WERI-Rb-1 (cell line): ENCODE measurements around the gene CALCOCO2.

ENCODE experiments used
- DNase-seq: peaks from one replicate; pipeline ENCODE4 v3.0.0-alpha.2; 2020
- H3K27ac ChIP-seq: fragments of 250-450 bp; sonication (Bioruptor Pico); 2 replicates; pipeline ENCODE4 v1.5.1; 2020; ENCODE audit warnings: mild to moderate bottlenecking, moderate library complexity
- H3K27me3 ChIP-seq: fragments of 250-450 bp; sonication (Bioruptor Pico); 2 replicates; pipeline ENCODE4 v1.5.1; 2021; ENCODE audit warnings: mild to moderate bottlenecking, low read depth, moderate library complexity; ENCODE audit not compliant: insufficient read depth, severe bottlenecking
- H3K36me3 ChIP-seq: fragments of 250-450 bp; sonication (Bioruptor Pico); 2 replicates; pipeline ENCODE4 v1.5.1; 2020; ENCODE audit warnings: mild to moderate bottlenecking, moderate library complexity
- H3K4me3 ChIP-seq: 2 replicates; pipeline ENCODE4 v1.5.1; 2011; ENCODE audit warnings: low read depth, mild to moderate bottlenecking, control low read depth, low read length
- H3K9me3 ChIP-seq: fragments of 250-450 bp; sonication (Bioruptor Pico); 2 replicates; pipeline ENCODE4 v1.5.1; 2021; ENCODE audit warnings: mild to moderate bottlenecking, moderate library complexity; ENCODE audit not compliant: severe bottlenecking
- TF ChIP-seq, protein P1 (sequence below): IDR thresholded peaks from 2 replicates; pipeline ENCODE4 v1.5.1; 2011; ENCODE audit warnings: low read depth, mild to moderate bottlenecking, control low read depth, inconsistent platforms, low read length

Gene CALCOCO2

DNA sequence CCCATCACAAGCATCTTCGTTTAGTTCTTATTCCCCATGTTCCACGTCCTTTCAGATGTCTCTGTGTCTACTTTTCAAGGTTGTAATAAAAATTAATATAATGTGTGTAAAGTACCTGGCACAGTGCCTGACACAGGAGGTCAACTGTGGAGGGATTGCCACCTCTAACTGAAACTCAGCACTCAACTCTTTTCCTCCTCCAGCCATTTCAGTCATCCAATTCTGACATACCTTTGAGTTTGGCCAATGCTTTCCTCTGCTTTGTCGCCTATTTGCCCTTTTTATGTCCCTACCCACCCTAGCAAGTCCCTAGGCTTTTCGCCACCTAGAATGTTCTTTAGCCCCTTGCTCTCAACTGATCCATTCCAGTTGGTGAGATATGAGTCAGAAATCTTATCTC is 78.9 kb downstream of the CALCOCO2 start:
- H3K4me3 ChIP-seq = no peak overlapping the region
- TF ChIP-seq, protein P1, sequence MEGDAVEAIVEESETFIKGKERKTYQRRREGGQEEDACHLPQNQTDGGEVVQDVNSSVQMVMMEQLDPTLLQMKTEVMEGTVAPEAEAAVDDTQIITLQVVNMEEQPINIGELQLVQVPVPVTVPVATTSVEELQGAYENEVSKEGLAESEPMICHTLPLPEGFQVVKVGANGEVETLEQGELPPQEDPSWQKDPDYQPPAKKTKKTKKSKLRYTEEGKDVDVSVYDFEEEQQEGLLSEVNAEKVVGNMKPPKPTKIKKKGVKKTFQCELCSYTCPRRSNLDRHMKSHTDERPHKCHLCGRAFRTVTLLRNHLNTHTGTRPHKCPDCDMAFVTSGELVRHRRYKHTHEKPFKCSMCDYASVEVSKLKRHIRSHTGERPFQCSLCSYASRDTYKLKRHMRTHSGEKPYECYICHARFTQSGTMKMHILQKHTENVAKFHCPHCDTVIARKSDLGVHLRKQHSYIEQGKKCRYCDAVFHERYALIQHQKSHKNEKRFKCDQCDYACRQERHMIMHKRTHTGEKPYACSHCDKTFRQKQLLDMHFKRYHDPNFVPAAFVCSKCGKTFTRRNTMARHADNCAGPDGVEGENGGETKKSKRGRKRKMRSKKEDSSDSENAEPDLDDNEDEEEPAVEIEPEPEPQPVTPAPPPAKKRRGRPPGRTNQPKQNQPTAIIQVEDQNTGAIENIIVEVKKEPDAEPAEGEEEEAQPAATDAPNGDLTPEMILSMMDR = no peak
- H3K27ac ChIP-seq = no peak overlapping the region
- peaks cover 51% of the 10 kb centered on the region for H3K36me3 ChIP-seq
- no peak for DNase-seq
- no peaks in the 10 kb centered on the region for H3K9me3 ChIP-seq
- H3K27me3 ChIP-seq = no peaks in the 10 kb centered on the region

DNA sequence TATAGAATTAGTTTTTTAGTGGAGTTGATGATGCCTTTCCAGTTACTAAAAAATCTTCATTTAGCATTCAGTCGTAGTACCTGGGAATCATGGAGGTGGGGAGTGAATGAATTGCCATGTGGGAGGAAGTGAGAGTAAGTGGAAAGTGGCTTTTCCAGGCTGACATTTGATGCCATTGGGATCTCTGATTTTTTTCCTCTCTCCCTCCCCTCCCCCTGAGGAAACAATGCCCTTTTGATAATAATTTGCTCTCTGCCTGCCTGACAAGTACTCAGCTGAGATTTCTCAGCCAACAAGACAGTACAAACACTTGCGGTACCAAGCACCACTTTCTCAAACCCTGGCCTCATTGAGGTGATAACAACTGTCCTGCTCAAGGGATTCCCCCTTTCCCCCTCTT is 79.5 kb downstream of the CALCOCO2 start:
- no peak overlapping the region for H3K4me3 ChIP-seq
- DNase-seq = no peak
- no peaks in the 10 kb centered on the region for H3K27me3 ChIP-seq
- TF ChIP-seq, protein P1 = no peak
- no peaks in the 10 kb centered on the region for H3K9me3 ChIP-seq
- H3K27ac ChIP-seq = no peak overlapping the region
- peaks cover 51% of the 10 kb centered on the region for H3K36me3 ChIP-seq

DNA sequence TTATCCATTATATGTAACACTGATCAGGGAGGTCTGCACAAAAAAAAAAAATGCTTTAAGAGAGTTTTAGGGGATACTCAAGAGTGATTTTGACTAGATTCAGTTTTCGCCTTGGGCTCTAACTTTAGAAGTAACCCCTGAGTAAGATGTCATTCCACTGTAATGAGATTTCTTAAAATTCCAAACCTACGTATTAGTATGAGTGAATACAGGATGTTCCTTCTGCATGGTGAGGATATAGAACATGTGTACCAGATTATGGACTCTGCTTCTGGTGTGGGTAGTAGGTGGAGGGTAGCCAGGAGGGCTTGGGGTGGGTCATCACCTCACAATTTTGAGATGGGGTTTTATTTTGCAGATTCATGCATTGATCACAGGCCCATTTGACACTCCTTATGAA is 81.6 kb downstream of the CALCOCO2 start:
- Histone ChIP-seq H3K27ac (no peak overlapping the region), H3K27me3 (no peaks in the 10 kb centered on the region), H3K36me3 (peaks cover 69% of the 10 kb centered on the region), H3K9me3 (no peaks in the 10 kb centered on the region), H3K4me3 (no peak overlapping the region)
- TF ChIP-seq, protein P1 = no peak
- DNase-seq = no peak
